HG02571 (cell line): ENCODE data around the gene OR14I1.
"Not testable (repeated sequence)": the region's sequence is repeated elsewhere in the genome, so short reads cannot be mapped to it uniquely, and the experiment has no call there.

Source experiments
- ATAC-seq: cut with Tn5 transposase; IDR thresholded peaks from one replicate; pipeline ENCODE4 v1.9.1; 2021; ENCODE audit warnings: mild to moderate bottlenecking, moderate library complexity; ENCODE audit not compliant: unreplicated experiment

OR14I1 gene

GRCh38 chr1:248688527-248689298 lies 13.9 kb downstream of the OR14I1 start:
- peak; percentile 58 for ATAC-seq

- peak; percentile 84 for ATAC-seq
These were observed 15.8 kb downstream of the OR14I1 start for GRCh38 chr1:248686815-248687214.

- ATAC-seq: no peak
These were observed 20.9 kb downstream of the OR14I1 start for GRCh38 chr1:248681651-248682050.

GRCh38 chr1:248670003-248670402 lies 32.6 kb downstream of the OR14I1 start:
- no peak for ATAC-seq

- ATAC-seq: peak; percentile 96
These were observed 38.9 kb downstream of the OR14I1 start for GRCh38 chr1:248663453-248664328.

- peak; percentile 41 for ATAC-seq
These were observed 45.8 kb downstream of the OR14I1 start for GRCh38 chr1:248656797-248657196.

GRCh38 chr1:248655354-248655753 lies 47.2 kb downstream of the OR14I1 start, which contains the start of gene OR2T27:
Gene OR2T27 (minus strand): TSS chr1:248655528. CDS start chr1:248650884, 4,644 bp downstream.
- not testable (repeated sequence) for ATAC-seq
